Esophagus squamous epithelium (tissue), 5 donors: Measurements from ENCODE around the gene EMSY. TPM values are rescaled to one million over a fixed set of nuclear protein-coding genes. Genes with fewer than 3 reads are reported as not detected.
"Not testable (repeated sequence)": the region's sequence is repeated elsewhere in the genome, so short reads cannot be mapped to it uniquely, and the experiment has no call there.

Source experiments
- DNase-seq: peaks from one replicate; lab custom pipeline; 2025; lab: John Stamatoyannopoulos, UW
- H3K27ac ChIP-seq, 4 donors: fragments of 200-600 bp; sonication (generic); one replicate each; pipeline ENCODE4 v1.5.1; 2016 to 2019; ENCODE audit warnings: mild to moderate bottlenecking in 1 of 4
- H3K27me3 ChIP-seq, 4 donors: fragments of 200-600 bp; sonication (generic); 1 replicate in 3 of 4; 2 replicates in 1 of 4; pipeline versions ENCODE4 v1.5.1 to v1.6.0; 2017 to 2021; ENCODE audit warnings: antibody characterized with exemption in 1 of 4
- H3K36me3 ChIP-seq, 3 donors: fragments of 200-600 bp; sonication (generic); one replicate each; pipeline ENCODE4 v1.5.1; 2016 to 2019
- H3K4me1 ChIP-seq, 3 donors: fragments of 200-600 bp; sonication (generic); one replicate each; pipeline ENCODE4 v1.5.1; 2017 to 2019
- H3K4me3 ChIP-seq, 4 donors: fragments of 200-600 bp; sonication (generic); 1 replicate in 3 of 4; 2 replicates in 1 of 4; pipeline ENCODE4 v1.5.1; 2016 to 2019; ENCODE audit warnings: mild to moderate bottlenecking in 2 of 4, moderate library complexity in 1 of 4
- H3K9me3 ChIP-seq, 3 donors: fragments of 200-600 bp; sonication (generic); one replicate each; pipeline ENCODE4 v1.5.1; 2016 to 2019
- POLR2A ChIP-seq, 4 donors: fragments of 450-650 bp; IDR thresholded peaks; one replicate each; pipeline ENCODE4 v1.6.1; 2017; ENCODE audit warnings: antibody characterized with exemption in 4 of 4, mild to moderate bottlenecking in 4 of 4, moderate library complexity in 3 of 4
- WGBS, 2 donors: methylation state at CpG; one replicate each; pipeline ENCODE4 v1.1.5; 2018; 5-methylcytosine and 5-hydroxymethylcytosine counted together
- intact Hi-C: fragments of 100-400 bp; cut with DNase I; formaldehyde crosslinking; loops from one replicate; pipeline ENCODE4 v1.15.0; 2022
- total RNA-seq, 4 donors: library from RNA; depleted of rRNA; stranded (reverse); fragments of >200 nt; gene quantifications; one replicate each; pipeline ENCODE4 v1.1.0, GENCODE V29; 2016
- TF ChIP-seq, protein P1 (sequence below), 6 experiments: fragments of 450-650 bp in 4 of 6; fragments of 200-600 bp in 2 of 6; sonication (generic) in 2 of 6; IDR thresholded peaks; one replicate each; pipeline ENCODE4 v1.5.1; 2016 to 2019; ENCODE audit warnings: antibody characterized with exemption in 6 of 6, mild to moderate bottlenecking in 4 of 6, moderate library complexity in 4 of 6
- donor health status: DM: yes; HTN: yes; CAD: no.

EMSY gene, protein sequence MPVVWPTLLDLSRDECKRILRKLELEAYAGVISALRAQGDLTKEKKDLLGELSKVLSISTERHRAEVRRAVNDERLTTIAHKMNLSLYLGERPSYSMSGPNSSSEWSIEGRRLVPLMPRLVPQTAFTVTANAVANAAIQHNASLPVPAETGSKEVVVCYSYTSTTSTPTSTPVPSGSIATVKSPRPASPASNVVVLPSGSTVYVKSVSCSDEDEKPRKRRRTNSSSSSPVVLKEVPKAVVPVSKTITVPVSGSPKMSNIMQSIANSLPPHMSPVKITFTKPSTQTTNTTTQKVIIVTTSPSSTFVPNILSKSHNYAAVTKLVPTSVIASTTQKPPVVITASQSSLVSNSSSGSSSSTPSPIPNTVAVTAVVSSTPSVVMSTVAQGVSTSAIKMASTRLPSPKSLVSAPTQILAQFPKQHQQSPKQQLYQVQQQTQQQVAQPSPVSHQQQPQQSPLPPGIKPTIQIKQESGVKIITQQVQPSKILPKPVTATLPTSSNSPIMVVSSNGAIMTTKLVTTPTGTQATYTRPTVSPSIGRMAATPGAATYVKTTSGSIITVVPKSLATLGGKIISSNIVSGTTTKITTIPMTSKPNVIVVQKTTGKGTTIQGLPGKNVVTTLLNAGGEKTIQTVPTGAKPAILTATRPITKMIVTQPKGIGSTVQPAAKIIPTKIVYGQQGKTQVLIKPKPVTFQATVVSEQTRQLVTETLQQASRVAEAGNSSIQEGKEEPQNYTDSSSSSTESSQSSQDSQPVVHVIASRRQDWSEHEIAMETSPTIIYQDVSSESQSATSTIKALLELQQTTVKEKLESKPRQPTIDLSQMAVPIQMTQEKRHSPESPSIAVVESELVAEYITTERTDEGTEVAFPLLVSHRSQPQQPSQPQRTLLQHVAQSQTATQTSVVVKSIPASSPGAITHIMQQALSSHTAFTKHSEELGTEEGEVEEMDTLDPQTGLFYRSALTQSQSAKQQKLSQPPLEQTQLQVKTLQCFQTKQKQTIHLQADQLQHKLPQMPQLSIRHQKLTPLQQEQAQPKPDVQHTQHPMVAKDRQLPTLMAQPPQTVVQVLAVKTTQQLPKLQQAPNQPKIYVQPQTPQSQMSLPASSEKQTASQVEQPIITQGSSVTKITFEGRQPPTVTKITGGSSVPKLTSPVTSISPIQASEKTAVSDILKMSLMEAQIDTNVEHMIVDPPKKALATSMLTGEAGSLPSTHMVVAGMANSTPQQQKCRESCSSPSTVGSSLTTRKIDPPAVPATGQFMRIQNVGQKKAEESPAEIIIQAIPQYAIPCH (N-terminal part only)
- 10 to 100 TPM; 10.0 to 31.0 (median 22.3) TPM for total RNA-seq

DNA sequence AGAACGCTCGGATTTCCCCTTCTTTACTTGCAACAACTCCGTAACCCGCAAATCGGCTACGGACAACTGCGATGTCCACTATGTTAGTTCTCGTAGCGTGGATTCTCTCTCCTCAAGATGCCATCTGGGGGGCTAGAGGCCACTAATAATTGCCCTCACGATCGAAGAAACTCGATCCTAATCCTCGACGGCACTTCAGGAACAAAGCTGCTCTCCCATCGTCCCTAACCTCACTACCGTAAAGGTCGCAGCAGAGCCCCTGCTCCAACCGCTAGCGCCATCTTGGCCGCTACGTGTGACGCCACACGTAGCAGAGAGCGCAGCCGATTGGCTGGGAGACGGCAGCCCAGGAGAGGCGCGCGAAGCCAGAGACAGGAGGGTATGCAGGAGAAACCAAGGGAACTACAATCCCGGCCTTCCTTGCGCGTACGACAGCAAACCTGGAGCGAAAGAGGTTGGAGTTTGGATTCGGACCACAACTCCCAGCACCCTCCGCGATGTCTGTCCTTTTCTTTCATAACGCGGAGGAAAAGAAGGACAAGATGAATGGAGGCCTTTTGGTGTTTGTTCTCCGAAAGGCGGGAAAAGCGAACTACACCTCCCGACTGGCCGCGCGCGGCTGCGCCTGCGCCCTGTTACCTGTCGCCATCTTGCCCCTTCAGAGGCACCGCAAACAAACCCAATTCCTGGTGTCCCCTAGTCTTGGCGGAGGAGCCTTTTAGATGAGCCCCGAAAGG is at the start of gene EMSY:
Gene EMSY, plus strand, starts transcription at position 635 of the 737 bp plus-strand sequence. CDS start 1,921 bp downstream, outside the sequence.
- H3K4me3 ChIP-seq = peak within 1 kb of the TSS; percentile 59 to 98 (median 93)
- H3K36me3 ChIP-seq = peaks cover 0 to 29% (median 0%) of the 10 kb centered on the region in 3 donors
- WGBS, 2 donors = 0 to 1% methylated on average over 30 to 37 of the region's 53 CpGs
- H3K4me1 ChIP-seq = peaks cover 6 to 30% (median 15%) of the 10 kb centered on the region in 3 donors
- H3K27me3 ChIP-seq = no peaks in the 10 kb centered on the region
- TF ChIP-seq, protein P1, sequence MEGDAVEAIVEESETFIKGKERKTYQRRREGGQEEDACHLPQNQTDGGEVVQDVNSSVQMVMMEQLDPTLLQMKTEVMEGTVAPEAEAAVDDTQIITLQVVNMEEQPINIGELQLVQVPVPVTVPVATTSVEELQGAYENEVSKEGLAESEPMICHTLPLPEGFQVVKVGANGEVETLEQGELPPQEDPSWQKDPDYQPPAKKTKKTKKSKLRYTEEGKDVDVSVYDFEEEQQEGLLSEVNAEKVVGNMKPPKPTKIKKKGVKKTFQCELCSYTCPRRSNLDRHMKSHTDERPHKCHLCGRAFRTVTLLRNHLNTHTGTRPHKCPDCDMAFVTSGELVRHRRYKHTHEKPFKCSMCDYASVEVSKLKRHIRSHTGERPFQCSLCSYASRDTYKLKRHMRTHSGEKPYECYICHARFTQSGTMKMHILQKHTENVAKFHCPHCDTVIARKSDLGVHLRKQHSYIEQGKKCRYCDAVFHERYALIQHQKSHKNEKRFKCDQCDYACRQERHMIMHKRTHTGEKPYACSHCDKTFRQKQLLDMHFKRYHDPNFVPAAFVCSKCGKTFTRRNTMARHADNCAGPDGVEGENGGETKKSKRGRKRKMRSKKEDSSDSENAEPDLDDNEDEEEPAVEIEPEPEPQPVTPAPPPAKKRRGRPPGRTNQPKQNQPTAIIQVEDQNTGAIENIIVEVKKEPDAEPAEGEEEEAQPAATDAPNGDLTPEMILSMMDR (IDR thresholded peaks at IDR 0.05) = peak in 1 of 6 experiments; percentile 13
- peak in 3 of 4 donors; percentile 62 to 98 (median 94) for TF ChIP-seq POLR2A (IDR thresholded peaks at IDR 0.05)
- DNase-seq = peak; percentile 77
- H3K9me3 ChIP-seq = no peaks in the 10 kb centered on the region
- peak within 1 kb of the TSS; percentile 86 to 97 (median 94) for H3K27ac ChIP-seq
- intact Hi-C loops = no loop called here

DNA sequence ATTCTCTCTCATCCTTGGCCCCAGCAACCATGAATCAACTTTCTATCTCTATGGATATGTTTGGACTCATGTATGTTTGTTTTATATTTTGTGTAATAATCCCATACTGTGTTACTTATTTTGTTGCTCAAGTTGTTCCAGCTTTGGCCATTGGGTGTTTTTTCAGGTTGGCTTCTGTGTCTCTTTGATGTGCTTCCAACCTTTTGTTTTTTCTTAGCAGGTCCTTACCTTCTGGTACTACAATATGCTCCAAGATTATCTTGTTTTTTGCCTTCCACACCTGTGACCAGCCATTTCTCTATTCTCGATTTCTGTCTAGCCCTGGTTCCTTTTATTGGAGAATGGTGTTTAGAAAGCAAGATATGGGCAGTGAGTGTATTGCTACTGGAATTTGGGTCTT is 49.5 kb upstream of the EMSY start:
- intact Hi-C loops = no loop called here
- H3K9me3 ChIP-seq = no peaks in the 10 kb centered on the region
- H3K36me3 ChIP-seq = no peaks in the 10 kb centered on the region
- H3K27ac ChIP-seq = no peak overlapping the region
- 81 to 88% methylated on average over 1 of the region's 1 CpG for WGBS, 2 donors
- peaks cover 0 to 16% (median 2%) of the 10 kb centered on the region in 3 donors for H3K4me1 ChIP-seq
- TF ChIP-seq POLR2A (IDR thresholded peaks at IDR 0.05) = no peak
- TF ChIP-seq, protein P1 (IDR thresholded peaks at IDR 0.05) = no peak
- no peak overlapping the region for H3K4me3 ChIP-seq
- no peak for DNase-seq
- H3K27me3 ChIP-seq = peaks cover 0 to 3% (median 0%) of the 10 kb centered on the region in 4 donors

DNA sequence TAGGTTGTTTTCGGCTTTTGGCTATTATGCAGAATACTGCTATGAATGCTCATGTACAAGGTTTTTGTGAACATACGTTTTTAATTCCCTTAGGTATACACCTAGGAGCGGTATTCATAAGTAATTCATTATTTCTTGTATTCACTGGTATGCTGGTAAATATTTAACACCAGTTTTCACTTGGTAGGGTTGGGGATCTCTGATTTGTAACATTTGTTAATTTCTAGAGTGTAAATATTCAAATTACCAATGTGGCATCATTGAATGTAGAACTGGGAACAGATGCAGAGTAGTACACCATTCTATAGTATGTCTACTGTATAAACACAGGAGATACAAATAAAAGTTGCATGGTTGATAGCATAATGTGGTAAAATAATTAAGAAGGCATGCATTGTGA is 47.4 kb upstream of the EMSY start:
- TF ChIP-seq, protein P1 (IDR thresholded peaks at IDR 0.05) = no peak
- TF ChIP-seq POLR2A (IDR thresholded peaks at IDR 0.05) = no peak

DNA sequence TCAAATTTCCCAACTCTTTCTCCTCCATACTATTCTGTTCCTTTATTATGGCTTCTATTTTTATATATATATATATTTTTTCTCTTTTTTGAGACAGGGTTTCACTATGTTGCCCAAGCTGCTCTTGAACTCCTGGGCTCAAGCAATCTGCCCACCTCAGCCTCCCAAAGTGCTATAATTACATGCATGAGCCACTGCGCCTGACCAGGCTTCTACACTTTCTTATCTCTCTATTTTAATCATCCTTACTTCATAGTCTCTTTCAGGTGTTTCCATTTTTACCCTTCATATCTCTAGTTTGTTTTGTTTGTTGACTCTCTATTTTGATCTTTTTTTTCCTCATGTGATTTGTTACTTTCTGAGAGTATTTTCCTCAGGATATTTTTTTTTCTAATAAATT is 43.9 kb upstream of the EMSY start:
- peaks cover 0 to 7% (median 0%) of the 10 kb centered on the region in 4 donors for H3K27me3 ChIP-seq
- WGBS, 2 donors = 85 to 91% methylated on average over 1 of the region's 1 CpG
- TF ChIP-seq, protein P1 (IDR thresholded peaks at IDR 0.05) = no peak
- no peak for TF ChIP-seq POLR2A (IDR thresholded peaks at IDR 0.05)
- no peak overlapping the region for H3K27ac ChIP-seq
- DNase-seq = no peak
- no peaks in the 10 kb centered on the region for H3K4me1 ChIP-seq
- no peaks in the 10 kb centered on the region for H3K9me3 ChIP-seq
- H3K4me3 ChIP-seq = no peak overlapping the region
- no peaks in the 10 kb centered on the region for H3K36me3 ChIP-seq
- intact Hi-C loops = no loop called here

More for the DNA sequence above, 47.4 kb upstream of the EMSY start:
- H3K4me1 ChIP-seq = no peaks in the 10 kb centered on the region
- H3K36me3 ChIP-seq = no peaks in the 10 kb centered on the region
- WGBS, 2 donors = 86 to 88% methylated on average over 3 of the region's 3 CpGs
- H3K9me3 ChIP-seq = no peaks in the 10 kb centered on the region
- DNase-seq = no peak
- intact Hi-C loops = no loop called here
- no peaks in the 10 kb centered on the region for H3K27me3 ChIP-seq
- H3K27ac ChIP-seq = no peak overlapping the region
- H3K4me3 ChIP-seq = no peak overlapping the region

DNA sequence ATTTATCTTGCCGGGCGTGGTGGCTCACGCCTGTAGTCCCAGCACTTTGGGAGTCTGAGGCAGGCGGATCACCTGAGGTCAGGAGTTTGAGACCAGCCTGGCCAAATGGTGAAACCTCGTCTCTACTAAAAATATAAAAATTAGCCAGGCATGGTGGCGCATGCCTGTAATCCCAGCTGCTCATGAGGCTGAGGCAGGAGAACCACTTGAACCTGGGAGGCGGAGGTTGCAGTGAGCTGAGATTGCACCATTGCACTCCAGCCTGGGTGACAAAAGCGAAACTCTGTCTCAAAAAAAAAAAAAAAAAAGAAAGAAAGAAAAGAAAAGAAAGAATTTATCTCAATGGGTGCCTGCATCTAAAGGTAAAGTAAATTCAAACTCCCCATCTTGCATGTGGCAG is 43.3 kb upstream of the EMSY start:
- H3K27me3 ChIP-seq, H3K9me3 ChIP-seq, H3K4me1 ChIP-seq, H3K27ac ChIP-seq, H3K36me3 ChIP-seq, H3K4me3 ChIP-seq, intact Hi-C loops, DNase-seq: not testable (repeated sequence)
- 79 to 81% methylated on average over 7 to 8 of the region's 8 CpGs for WGBS, 2 donors
